IPS DF 6.9 (cell line): ENCODE results near the gene EP300.
"Not testable (repeated sequence)": the region's sequence is repeated elsewhere in the genome, so short reads cannot be mapped to it uniquely, and the experiment has no call there.

Experiments
- DNase-seq: peaks from one replicate; pipeline ENCODE4 v3.0.0-alpha.2; 2013; ENCODE audit warnings: low read depth, low spot score
- H3K27ac ChIP-seq: one replicate; pipeline ENCODE4 v1.5.1; 2013; ENCODE audit warnings: low read length, control low read depth
- H3K27me3 ChIP-seq: 2 replicates; pipeline ENCODE4 v1.6.1; 2013; ENCODE audit warnings: mild to moderate bottlenecking, low read length; ENCODE audit not compliant: control insufficient read depth, insufficient read depth
- H3K36me3 ChIP-seq: 2 replicates; pipeline ENCODE4 v1.6.1; 2013; ENCODE audit warnings: low read length; ENCODE audit not compliant: control insufficient read depth, insufficient read depth
- H3K4me1 ChIP-seq: 2 replicates; pipeline ENCODE4 v1.6.1; 2013; ENCODE audit warnings: low read length; ENCODE audit not compliant: control insufficient read depth, insufficient read depth
- H3K4me3 ChIP-seq: 2 replicates; pipeline ENCODE4 v1.5.1; 2013; ENCODE audit warnings: mild to moderate bottlenecking, low read length
- H3K9me3 ChIP-seq: 2 replicates; pipeline ENCODE4 v1.6.1; 2013; ENCODE audit warnings: low read length, inconsistent platforms; ENCODE audit not compliant: control insufficient read depth, insufficient read depth
- WGBS: extraction: QIAGEN DNeasy Blood & Tissue Kit; methylation state at CpG from one replicate; pipeline ENCODE4 v1.1.7; 2013; ENCODE audit warnings: mixed read lengths, missing lambda C conversion rate; ENCODE audit not compliant: insufficient read length, insufficient coverage; 5-methylcytosine and 5-hydroxymethylcytosine counted together

EP300 gene

DNA sequence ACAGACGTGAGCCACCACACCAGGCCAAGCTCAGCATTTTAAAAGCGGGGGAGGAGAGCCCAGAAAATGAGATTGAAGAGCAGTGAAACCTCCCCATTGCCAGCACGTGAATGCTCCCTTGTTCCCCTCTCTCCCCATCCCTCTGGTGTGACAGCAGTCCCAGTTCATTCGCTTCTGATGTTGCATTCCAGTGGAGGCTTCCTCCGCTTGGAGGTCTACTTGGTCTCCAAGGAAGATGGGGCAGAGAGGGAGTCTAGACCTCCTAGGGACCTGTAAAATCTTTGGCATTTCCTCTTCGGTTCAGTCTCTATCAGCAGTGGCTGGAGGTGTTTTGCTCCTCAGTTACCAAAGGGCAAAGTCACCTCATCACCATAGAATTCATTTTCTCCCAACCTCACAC lies 30.2 kb upstream of the EP300 start:
- Histone ChIP-seq H3K4me3 (no peak overlapping the region), H3K27ac (no peak overlapping the region), H3K36me3 (no peaks in the 10 kb centered on the region), H3K4me1 (no peaks in the 10 kb centered on the region), H3K27me3 (no peaks in the 10 kb centered on the region), H3K9me3 (no peaks in the 10 kb centered on the region)
- no CpG with 5 or more reads among the region's 6 CpGs for WGBS
- no peak for DNase-seq

- H3K36me3 ChIP-seq, DNase-seq, H3K9me3 ChIP-seq, H3K4me3 ChIP-seq, H3K4me1 ChIP-seq, H3K27me3 ChIP-seq, H3K27ac ChIP-seq: not testable (repeated sequence)
- no CpG with 5 or more reads among the region's 15 CpGs for WGBS
These were observed 28.1 kb upstream of the EP300 start for GRCh38 chr22:41064326-41064725.

DNA sequence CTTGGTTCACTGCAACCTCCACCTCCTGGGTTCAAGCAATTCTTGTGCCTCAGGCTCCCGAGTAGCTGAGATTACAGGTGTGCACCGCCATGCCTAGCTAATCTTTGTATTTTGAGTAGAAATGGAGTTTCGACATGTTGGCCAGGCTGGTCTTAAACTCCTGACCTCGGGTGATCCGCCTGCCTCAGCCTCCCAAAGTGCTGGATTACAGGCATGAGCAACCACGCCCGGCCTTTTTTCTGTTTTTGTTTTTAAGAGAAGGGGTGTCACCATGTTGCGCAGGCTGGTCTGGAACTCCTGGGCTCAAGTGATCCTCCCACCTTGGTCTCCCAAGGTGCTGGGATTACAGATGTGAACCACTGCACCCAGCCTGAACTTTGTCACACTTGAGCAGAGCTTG lies 26.1 kb upstream of the EP300 start:
- H3K9me3 ChIP-seq, H3K4me3 ChIP-seq, H3K27me3 ChIP-seq, H3K27ac ChIP-seq, H3K4me1 ChIP-seq, DNase-seq, H3K36me3 ChIP-seq: not testable (repeated sequence)
- WGBS = no CpG with 5 or more reads among the region's 8 CpGs

- not testable (repeated sequence) for H3K27ac ChIP-seq, DNase-seq, H3K4me3 ChIP-seq
These were observed 24.4 kb upstream of the EP300 start for GRCh38 chr22:41067968-41068367.

DNA sequence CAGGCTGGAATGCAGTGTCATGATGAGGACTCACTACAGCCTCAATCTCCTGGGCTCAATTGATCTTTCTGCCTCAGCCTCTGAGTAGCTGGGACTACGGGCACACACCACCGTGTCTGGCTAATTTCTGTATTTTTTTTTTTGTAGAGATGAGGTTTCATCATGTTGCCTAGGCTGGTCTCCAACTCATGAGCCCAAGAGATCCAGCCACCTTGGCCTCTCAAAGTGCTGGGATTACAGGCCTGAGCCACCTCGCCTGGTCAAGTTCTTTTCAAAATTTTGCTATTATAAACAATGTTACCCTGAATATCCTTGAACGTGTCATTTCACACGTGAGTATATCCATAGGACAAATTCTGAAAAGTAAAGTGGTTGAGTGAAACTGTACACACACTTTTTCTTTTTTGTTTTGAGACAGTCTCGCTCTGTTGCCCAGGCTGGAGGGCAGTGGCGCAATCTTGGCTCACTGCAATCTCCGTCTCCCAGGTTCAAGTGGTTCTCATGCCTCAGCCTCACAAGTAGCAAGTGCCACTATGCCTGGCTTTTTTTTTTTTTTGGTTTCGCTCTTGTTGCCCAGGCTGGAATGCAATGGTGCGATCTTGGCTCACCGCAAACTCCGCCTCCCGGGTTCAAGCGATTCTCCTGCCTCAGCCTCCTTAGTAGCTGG lies 21.6 kb upstream of the EP300 start:
- no peaks in the 10 kb centered on the region for H3K36me3 ChIP-seq
- no peak for DNase-seq
- no peak overlapping the region for H3K27ac ChIP-seq
- no peak overlapping the region for H3K4me3 ChIP-seq
- WGBS = no CpG with 5 or more reads among the region's 14 CpGs
- H3K9me3 ChIP-seq = no peaks in the 10 kb centered on the region
- no peaks in the 10 kb centered on the region for H3K27me3 ChIP-seq
- H3K4me1 ChIP-seq = no peaks in the 10 kb centered on the region

More at GRCh38 chr22:41067968-41068367, 24.4 kb upstream of the EP300 start:
- H3K36me3 ChIP-seq, H3K9me3 ChIP-seq, H3K4me1 ChIP-seq, H3K27me3 ChIP-seq: not testable (repeated sequence)
- WGBS = no CpG with 5 or more reads among the region's 10 CpGs

- WGBS = no CpG with 5 or more reads among the region's 11 CpGs
- H3K4me1 ChIP-seq = no peaks in the 10 kb centered on the region
- no peaks in the 10 kb centered on the region for H3K36me3 ChIP-seq
- no peak overlapping the region for H3K4me3 ChIP-seq
- H3K27ac ChIP-seq = no peak overlapping the region
- no peaks in the 10 kb centered on the region for H3K27me3 ChIP-seq
- no peaks in the 10 kb centered on the region for H3K9me3 ChIP-seq
- no peak for DNase-seq
These were observed 18.3 kb upstream of the EP300 start for GRCh38 chr22:41074061-41074460.

GRCh38 chr22:41074466-41074865 lies 17.9 kb upstream of the EP300 start:
- no peak for DNase-seq
- WGBS = no CpG with 5 or more reads among the region's 22 CpGs
- Histone ChIP-seq H3K27ac (no peak overlapping the region), H3K4me1 (no peaks in the 10 kb centered on the region), H3K27me3 (no peaks in the 10 kb centered on the region), H3K9me3 (no peaks in the 10 kb centered on the region), H3K36me3 (no peaks in the 10 kb centered on the region), H3K4me3 (no peak overlapping the region)

- no CpG with 5 or more reads among the region's 26 CpGs for WGBS
- Histone ChIP-seq H3K9me3 (no peaks in the 10 kb centered on the region), H3K27me3 (no peaks in the 10 kb centered on the region), H3K27ac (no peak overlapping the region), H3K4me3 (no peak overlapping the region), H3K4me1 (no peaks in the 10 kb centered on the region), H3K36me3 (no peaks in the 10 kb centered on the region)
- DNase-seq = no peak
These were observed 17.3 kb upstream of the EP300 start for GRCh38 chr22:41074941-41075710.

DNA sequence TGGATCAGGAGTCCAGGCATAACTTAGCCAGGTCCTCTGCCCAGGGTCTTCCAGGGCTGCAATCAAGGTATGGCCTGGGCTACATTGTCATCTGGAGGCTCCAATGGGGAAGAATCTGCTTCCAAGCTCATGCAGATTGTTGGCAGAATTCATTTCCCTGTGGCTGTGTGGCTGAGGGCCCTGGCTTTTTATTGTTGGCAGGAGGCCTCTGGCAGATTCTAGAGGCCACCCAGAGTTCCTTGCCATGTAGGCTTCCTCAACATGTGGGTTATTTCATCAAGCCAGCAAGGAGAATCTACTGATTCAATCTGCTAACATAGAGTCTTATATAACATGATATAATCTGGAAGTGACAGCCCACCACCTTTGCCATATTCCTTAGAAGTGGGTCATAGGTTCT lies 16.4 kb upstream of the EP300 start:
- no peak overlapping the region for H3K27ac ChIP-seq
- no peak for DNase-seq
- no peak overlapping the region for H3K4me3 ChIP-seq
- no peaks in the 10 kb centered on the region for H3K36me3 ChIP-seq
- H3K9me3 ChIP-seq = no peaks in the 10 kb centered on the region
- no peaks in the 10 kb centered on the region for H3K4me1 ChIP-seq
- H3K27me3 ChIP-seq = no peaks in the 10 kb centered on the region

- Histone ChIP-seq H3K36me3 (no peaks in the 10 kb centered on the region), H3K27me3 (no peaks in the 10 kb centered on the region), H3K4me3 (no peak overlapping the region), H3K4me1 (no peaks in the 10 kb centered on the region), H3K9me3 (no peaks in the 10 kb centered on the region), H3K27ac (no peak overlapping the region)
- no peak for DNase-seq
- WGBS = no CpG with 5 or more reads among the region's 1 CpG
These were observed 15.5 kb upstream of the EP300 start for GRCh38 chr22:41076857-41077256.

- Histone ChIP-seq H3K4me1 (no peaks in the 10 kb centered on the region), H3K27me3 (no peaks in the 10 kb centered on the region), H3K9me3 (no peaks in the 10 kb centered on the region), H3K4me3 (no peak overlapping the region), H3K27ac (no peak overlapping the region), H3K36me3 (no peaks in the 10 kb centered on the region)
- WGBS = no CpG with 5 or more reads among the region's 1 CpG
- no peak for DNase-seq
These were observed 13.5 kb upstream of the EP300 start for GRCh38 chr22:41078931-41079330.
